Esophagus squamous epithelium (tissue), 4 donors: ENCODE data around the gene NEDD4L.

Experiments
- CTCF ChIP-seq, 6 experiments: fragments of 450-650 bp in 4 of 6; fragments of 200-600 bp in 2 of 6; sonication (generic) in 2 of 6; IDR thresholded peaks; one replicate each; pipeline ENCODE4 v1.5.1; 2016 to 2019; ENCODE audit warnings: antibody characterized with exemption in 6 of 6, mild to moderate bottlenecking in 4 of 6, moderate library complexity in 4 of 6
- POLR2A ChIP-seq, 4 donors: fragments of 450-650 bp; IDR thresholded peaks; one replicate each; pipeline ENCODE4 v1.6.1; 2017; ENCODE audit warnings: antibody characterized with exemption in 4 of 4, mild to moderate bottlenecking in 4 of 4, moderate library complexity in 3 of 4

GRCh38 chr18:58232668-58233067 lies 188.6 kb downstream of the NEDD4L start:
- TF ChIP-seq CTCF (IDR thresholded peaks at IDR 0.05) (no peak), POLR2A (IDR thresholded peaks at IDR 0.05) (no peak)
